Thyroid gland (tissue), 4 donors: ENCODE results near the gene NMT1. TPM values are rescaled to one million over a fixed set of nuclear protein-coding genes. Genes with fewer than 3 reads are reported as not detected.

Source experiments
- DNase-seq, 2 donors: peaks; one replicate each; pipeline ENCODE4 v3.0.0-alpha.2; 2019
- H3K27ac ChIP-seq, 3 donors: fragments of 200-600 bp; sonication (generic); 1 replicate in 2 of 3; 2 replicates in 1 of 3; pipeline ENCODE4 v1.5.1; 2016 to 2019; ENCODE audit warnings: mild to moderate bottlenecking in 1 of 3, moderate library complexity in 1 of 3
- H3K27me3 ChIP-seq: fragments of 200-600 bp; sonication (generic); one replicate; pipeline ENCODE4 v1.5.1; 2019
- H3K36me3 ChIP-seq, 2 donors: fragments of 200-600 bp; sonication (generic); one replicate each; pipeline ENCODE4 v1.5.1; 2016 to 2019
- H3K4me1 ChIP-seq, 2 donors: fragments of 200-600 bp; sonication (generic); one replicate each; pipeline ENCODE4 v1.5.1; 2017 to 2019
- H3K4me3 ChIP-seq, 3 donors: fragments of 200-600 bp; sonication (generic); replicated peaks in 1 of 3; 1 replicate in 2 of 3; 2 replicates in 1 of 3; pipeline ENCODE4 v1.5.1; 2016; ENCODE audit warnings: mild to moderate bottlenecking in 1 of 3
- H3K9me3 ChIP-seq: fragments of 200-600 bp; sonication (generic); one replicate; pipeline ENCODE4 v1.5.1; 2017
- CTCF ChIP-seq, 6 experiments: fragments of 200-600 bp in 3 of 6; fragments of 450-650 bp in 3 of 6; sonication (generic) in 3 of 6; IDR thresholded peaks; one replicate each; pipeline ENCODE4 v1.5.1; 2016 to 2019; ENCODE audit warnings: antibody characterized with exemption in 6 of 6, mild to moderate bottlenecking in 2 of 6, inconsistent platforms in 1 of 6, moderate library complexity in 1 of 6
- POLR2A ChIP-seq, 2 donors: fragments of 450-650 bp; IDR thresholded peaks; one replicate each; pipeline ENCODE4 v1.6.1; 2017; ENCODE audit warnings: antibody characterized with exemption in 2 of 2, mild to moderate bottlenecking in 2 of 2, moderate library complexity in 1 of 2
- WGBS, 2 donors: methylation state at CpG; one replicate each; pipeline ENCODE4 v1.1.5; 2017; 5-methylcytosine and 5-hydroxymethylcytosine counted together
- intact Hi-C: fragments of 100-400 bp; cut with DNase I; formaldehyde crosslinking; loops from one replicate; pipeline ENCODE4 v1.15.1; 2023
- total RNA-seq, 4 donors: library from RNA; depleted of rRNA; stranded (reverse); fragments of >200 nt; gene quantifications; one replicate each; pipeline ENCODE4 v1.2.3, GENCODE V29; 2016

The NMT1 gene
- total RNA-seq, 4 donors from 2014 or later = 71.7 to 98.9 (median 85.2) TPM

GRCh38 chr17:45132572-45133463, 71.7 kb downstream of the NMT1 start:
- TF ChIP-seq CTCF (IDR thresholded peaks at IDR 0.05) (peak; percentile 67 to 93 (median 80)), POLR2A (IDR thresholded peaks at IDR 0.05) (peak; percentile 47 to 77)
- Histone ChIP-seq H3K4me1 (peaks cover 24 to 44% of the 10 kb centered on the region in 2 donors), H3K27me3 (no peaks in the 10 kb centered on the region), H3K36me3 (no peaks in the 10 kb centered on the region), H3K4me3 (peak overlapping the region; percentile 24 to 90 (median 72)), H3K27ac (peak overlapping the region; percentile 93 to 99 (median 97)), H3K9me3 (no peaks in the 10 kb centered on the region)
- intact Hi-C loops = loop anchor here (5.0 kb wide), 1 partner anchor 356 kb away; no protein-coding TSS in a partner anchor
- 1% methylated on average over 20 to 22 of the region's 71 CpGs for WGBS, 2 donors
- peak; percentile 84 for DNase-seq

- Histone ChIP-seq H3K9me3 (no peaks in the 10 kb centered on the region), H3K4me3 (peak within 1 kb of the TSS; percentile 29 to 47 (median 41)), H3K4me1 (peaks cover 19 to 31% of the 10 kb centered on the region in 2 donors), H3K27ac (peak within 1 kb of the TSS in 2 of 3 donors; percentile 24 to 84), H3K27me3 (no peaks in the 10 kb centered on the region), H3K36me3 (no peaks in the 10 kb centered on the region)
- 3 to 10% methylated on average over 26 to 38 of the region's 40 CpGs for WGBS, 2 donors
- intact Hi-C loops = loop anchor here (5.0 kb wide), 1 partner anchor 62 kb away; no protein-coding TSS in a partner anchor
- TF ChIP-seq CTCF (IDR thresholded peaks at IDR 0.05) (peak; percentile 99 to 100 (median 100)), POLR2A (IDR thresholded peaks at IDR 0.05) (peak in 1 of 2 donors; percentile 68)
- DNase-seq = peak; percentile 96 to 97
These were observed 74.3 kb downstream of the NMT1 start, which contains the start of gene ACBD4 for GRCh38 chr17:45135192-45135977. TSS of gene ACBD4 (plus strand) at chr17:45135687. CDS start at chr17:45136145, 458 bp downstream.

- no peaks in the 10 kb centered on the region for H3K36me3 ChIP-seq
- no peaks in the 10 kb centered on the region for H3K27me3 ChIP-seq
- peak overlapping the region in 2 of 3 donors; percentile 24 to 84 for H3K27ac ChIP-seq
- intact Hi-C loops = loop anchor here (5.0 kb wide), 1 partner anchor 61 kb away; no protein-coding TSS in a partner anchor
- H3K9me3 ChIP-seq = no peaks in the 10 kb centered on the region
- no peak for TF ChIP-seq CTCF (IDR thresholded peaks at IDR 0.05)
- no peak for TF ChIP-seq POLR2A (IDR thresholded peaks at IDR 0.05)
- WGBS, 2 donors = 70 to 100% methylated on average over 4 to 21 of the region's 21 CpGs
- peaks cover 19 to 25% of the 10 kb centered on the region in 2 donors for H3K4me1 ChIP-seq
- peak in 1 of 2 donors; percentile 15 for DNase-seq
- peak overlapping the region; percentile 29 to 47 (median 41) for H3K4me3 ChIP-seq
These were observed 75.1 kb downstream of the NMT1 start for GRCh38 chr17:45135978-45136791.

GRCh38 chr17:45136846-45137560, 75.9 kb downstream of the NMT1 start:
- DNase-seq = no peak
- Histone ChIP-seq H3K27me3 (no peaks in the 10 kb centered on the region), H3K9me3 (no peaks in the 10 kb centered on the region), H3K4me1 (peaks cover 12 to 17% of the 10 kb centered on the region in 2 donors), H3K4me3 (no peak overlapping the region), H3K27ac (no peak overlapping the region), H3K36me3 (no peaks in the 10 kb centered on the region)
- 90 to 98% methylated on average over 8 to 10 of the region's 12 CpGs for WGBS, 2 donors
- intact Hi-C loops = loop anchor here (5.0 kb wide), 1 partner anchor 60 kb away; no protein-coding TSS in a partner anchor
- no peak for TF ChIP-seq POLR2A (IDR thresholded peaks at IDR 0.05)
- no peak for TF ChIP-seq CTCF (IDR thresholded peaks at IDR 0.05)
